Measurements from ENCODE around the gene EML6.
A peak's percentile ranks its signal among the peaks of the same experiment; 100 is the strongest.
"Not testable (repeated sequence)": the region's sequence is repeated elsewhere in the genome, so short reads cannot be mapped to it uniquely, and the experiment has no call there.

The EML6 gene

DNA sequence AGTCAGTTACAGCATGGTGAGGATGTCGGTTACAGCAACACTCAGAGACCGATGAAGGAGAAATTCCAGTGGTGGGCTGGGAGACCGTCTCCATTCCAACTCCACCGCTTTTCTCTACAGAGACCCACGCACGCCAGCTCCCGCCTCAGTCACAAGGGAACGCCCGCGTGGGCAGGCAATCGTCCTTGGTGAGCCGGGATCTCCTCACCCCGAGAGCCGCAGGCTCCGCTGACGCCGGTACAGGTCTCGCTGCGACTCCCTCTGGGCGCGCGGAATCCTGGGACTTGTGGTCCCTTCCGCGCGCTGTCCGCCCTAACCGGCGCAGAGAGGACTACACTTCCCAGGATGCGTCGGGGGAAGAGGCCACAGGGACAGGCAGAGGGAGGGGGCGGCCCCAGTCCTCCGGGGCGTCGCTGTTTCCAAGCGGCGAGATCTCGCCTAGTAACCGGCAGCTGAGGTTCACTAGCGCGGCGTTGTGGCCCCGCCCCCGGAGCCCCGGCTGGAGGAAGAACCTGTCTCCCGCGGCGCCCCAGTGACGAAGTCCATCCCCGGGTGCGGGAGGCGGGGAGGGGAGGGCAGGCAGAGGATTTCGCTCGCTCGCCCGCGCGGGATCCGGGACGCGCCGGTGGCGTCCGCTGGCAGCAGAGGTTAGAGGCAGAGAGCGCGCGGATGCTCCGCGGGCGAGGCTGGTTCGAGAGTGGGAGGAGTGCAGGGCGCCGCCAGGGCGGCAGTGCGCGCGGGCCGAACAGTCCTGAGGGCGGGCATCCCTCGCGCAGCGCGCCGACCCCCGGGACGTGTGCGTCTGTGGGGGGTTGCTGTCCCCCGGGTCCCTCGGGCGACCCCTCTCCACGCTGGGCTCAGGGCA is at the start of gene EML6:
Gene EML6, plus strand, starts transcription at position 532 of the 865 bp plus-strand sequence. CDS start 1,400 bp downstream, outside the sequence.
- peak; percentile 93 for DNase-seq (ENCODE audit: low read depth)

DNA sequence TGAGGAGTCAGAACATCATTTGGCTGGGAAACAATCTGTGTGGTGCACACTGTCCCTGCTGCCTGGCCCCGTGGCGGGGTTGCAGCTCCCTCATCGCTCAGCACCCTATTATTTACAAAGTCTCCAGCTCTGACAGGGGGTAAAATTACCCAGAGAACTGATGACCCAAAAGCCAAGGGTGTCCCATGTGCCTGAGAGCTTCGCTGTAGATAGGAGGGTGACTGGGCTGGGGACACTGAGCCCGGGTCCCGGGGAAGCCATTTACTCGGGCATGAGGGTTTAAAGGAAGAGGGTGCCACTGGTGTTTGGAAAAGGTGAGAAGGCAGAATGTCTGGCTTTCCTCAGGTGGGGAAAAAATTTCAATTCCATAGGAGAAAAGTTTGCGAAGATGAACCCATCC is 48.2 kb upstream of the EML6 start:
- no peak for DNase-seq (ENCODE audit: low read depth)

DNA sequence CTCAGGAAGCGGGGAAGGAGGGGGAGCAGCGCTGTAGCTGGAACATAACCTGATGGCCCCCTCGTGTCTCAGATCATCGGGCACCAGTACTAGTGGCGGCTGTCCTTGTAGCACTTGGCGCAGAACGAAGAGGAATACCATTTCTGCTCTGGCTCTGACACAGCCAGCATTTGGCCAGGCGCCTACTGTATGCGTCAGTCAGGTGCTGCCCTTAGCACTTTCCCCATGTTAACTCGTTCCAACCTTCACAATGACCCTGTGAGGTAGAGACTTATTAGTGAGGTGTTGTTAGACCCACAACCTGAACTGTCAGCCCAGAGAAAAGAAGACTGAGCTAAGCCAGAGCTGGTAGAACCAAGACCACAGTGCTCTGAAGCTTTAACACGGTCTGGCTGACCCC is 47.7 kb upstream of the EML6 start:
- no peak for DNase-seq (ENCODE audit: low read depth)

DNA sequence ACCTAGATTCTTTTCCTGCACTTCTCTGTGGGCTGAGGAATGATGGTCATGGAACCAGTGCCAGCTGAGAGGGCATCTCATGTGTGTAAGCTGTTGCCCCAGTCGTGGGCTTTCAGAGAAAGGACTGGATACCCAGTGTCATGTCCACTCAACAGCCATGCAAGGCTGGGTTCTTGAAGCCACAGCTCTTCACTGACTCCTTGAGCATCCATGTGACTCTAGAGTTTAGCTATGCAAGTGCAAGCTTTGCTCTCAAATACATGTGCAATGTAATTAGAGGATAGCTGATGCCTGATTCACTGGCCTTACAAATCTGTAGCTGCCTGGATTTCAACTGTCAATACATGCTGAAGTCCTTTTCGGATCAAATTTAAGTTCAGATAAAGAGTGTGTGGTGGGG is 46.8 kb upstream of the EML6 start:
- no peak for DNase-seq (ENCODE audit: low read depth)

DNA sequence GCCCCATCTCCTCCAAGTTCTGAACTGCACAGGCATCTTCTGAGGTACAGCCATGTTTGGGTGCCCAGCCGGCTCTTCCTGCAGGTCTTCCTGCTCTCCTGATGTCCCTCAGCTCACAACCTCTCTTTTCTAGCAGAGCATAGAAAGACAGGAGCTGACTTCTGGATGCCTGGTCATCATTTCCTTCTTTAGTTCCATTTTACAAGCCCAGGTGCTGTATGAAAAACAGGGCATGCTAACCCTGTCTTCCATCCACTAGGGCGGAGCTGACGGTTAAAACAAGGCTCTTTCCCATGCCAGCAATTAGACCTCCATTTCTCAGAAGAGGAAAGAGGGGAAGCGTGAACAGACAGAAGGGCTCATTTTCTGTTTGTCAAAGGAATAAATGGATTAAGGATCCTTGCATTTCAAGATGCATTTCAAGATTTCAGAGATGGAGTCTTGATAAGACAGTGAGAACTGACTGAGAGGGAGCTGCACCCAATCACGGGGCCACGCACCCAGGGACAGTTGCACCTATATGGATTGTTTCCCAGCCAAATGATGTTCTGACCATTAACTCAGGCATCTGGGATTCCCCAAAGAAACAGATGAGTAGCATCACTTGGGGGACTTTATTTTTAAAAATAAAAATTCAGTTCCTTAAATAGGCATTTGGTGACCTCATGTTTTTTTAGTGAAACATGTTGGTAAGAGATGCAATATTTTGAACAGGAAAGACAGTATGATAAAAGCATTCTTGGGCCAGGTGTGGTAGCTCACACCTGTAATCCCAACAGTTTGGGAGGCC is 45.8 kb upstream of the EML6 start:
- no peak for DNase-seq (ENCODE audit: low read depth)

DNA sequence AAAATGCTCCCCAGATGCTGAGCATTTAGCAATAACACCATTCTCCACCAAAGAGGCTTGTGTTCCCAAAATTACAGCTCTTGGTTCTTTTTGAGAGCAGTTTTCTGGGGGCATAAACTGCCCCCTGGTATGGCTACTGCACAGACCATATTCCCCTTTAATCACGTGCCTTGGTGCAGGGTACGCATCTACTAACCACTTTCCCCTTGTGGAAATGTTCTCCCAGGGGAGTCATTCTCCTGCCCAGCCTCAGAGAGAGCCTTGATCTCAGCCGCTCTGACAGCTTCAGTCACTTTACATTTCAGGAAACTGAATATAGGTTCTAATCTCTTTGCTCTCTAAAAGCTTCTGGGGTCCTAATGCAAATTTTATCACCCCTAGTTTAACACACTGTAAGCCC is 44.7 kb upstream of the EML6 start:
- DNase-seq (ENCODE audit: low read depth): no peak

DNA sequence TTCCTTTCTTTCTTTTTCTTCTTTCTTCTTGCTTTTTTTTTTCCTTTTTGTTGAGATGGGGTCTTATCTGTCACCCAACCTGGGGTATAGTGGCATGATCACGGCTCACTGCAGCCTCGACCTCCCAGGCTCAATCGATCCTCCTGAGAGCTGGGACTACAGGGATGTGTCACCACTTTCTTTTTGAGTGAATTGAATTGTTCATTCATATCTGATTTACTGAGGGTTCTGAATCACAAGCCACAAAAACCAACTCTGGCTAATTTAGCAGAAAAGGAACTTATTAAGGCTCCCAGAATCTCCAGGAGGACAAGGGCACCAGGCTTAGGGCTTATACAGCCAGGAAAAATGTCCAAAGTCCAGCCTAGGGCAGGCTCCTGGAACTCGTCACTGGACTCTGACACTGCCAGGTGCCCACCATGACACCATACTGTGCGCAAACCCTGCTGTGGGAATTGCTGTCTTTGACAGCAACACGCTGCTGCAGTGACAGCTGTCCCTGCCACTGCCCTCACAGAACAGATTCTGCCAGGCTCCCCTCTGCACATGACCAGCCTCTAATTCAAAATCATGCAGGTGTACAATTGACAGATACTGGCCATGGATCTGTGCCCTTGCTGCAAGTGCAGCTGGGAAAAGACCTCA is 42.9 kb upstream of the EML6 start:
- DNase-seq (ENCODE audit: low read depth): no peak

DNA sequence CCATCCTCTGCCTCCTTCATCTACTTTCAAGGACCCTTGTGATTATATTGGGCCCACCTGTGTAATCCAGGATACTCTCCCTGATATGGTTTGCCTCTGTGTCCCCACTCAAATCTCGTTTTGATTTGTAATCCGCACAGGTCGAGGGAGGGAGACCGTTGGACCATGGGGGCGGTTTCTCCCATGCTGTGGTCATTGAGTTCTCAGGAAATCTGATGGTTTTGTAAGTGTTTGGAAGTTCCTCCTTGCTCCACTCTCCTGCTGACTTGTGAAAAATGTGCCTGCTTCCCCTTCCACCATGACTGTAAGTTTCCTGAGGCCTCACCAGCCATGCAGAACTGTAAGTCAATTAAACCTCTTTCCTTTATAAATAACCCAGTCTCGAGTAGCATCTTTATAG is 42.0 kb upstream of the EML6 start:
- DNase-seq (ENCODE audit: low read depth): no peak

DNA sequence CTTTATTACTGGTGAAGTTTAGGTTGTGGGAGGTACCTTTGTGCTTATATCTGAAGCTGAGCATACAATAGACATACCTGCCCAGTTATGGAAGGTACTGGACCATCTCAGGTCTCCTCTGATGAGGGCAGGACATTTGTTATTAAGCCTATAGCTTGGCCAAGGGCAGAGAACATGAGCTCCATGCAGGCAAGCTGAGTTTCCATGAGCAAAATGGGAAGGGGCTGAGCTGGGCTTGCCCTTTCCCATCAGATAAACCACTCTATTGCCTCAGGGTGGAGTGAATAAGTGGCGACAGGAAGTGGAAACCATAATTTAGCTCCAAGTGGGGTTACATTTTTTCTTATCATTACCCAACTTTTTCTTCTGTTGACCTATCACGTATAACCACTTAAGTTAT is 39.9 kb upstream of the EML6 start:
- DNase-seq (ENCODE audit: low read depth): no peak

DNA sequence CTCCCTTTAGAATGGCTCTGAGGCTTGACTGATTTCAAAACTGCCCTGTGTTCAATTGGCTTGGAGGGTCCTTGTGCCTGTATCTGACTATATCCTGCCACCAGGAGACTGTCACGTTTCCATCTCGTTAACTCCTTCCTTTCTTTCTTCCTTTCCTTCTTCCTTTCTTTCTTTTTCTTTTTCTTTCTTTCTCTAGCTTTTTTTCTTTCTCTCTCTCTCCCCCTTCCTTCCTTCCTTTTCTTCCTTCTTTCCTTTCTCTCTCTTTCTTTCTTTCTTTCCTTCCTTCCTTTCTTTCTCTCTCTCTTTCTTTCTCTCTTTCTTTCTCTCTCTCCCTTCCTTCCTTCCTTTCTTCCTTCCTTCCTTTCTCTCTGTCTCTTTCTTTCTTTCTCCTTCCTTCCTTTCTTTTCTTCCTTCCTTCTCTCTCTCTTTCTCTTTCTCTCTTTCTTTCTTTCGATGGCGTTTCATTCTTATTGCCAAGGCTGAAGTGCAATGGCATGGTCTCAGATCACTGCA is 38.1 kb upstream of the EML6 start:
- DNase-seq (ENCODE audit: low read depth): no peak

DNA sequence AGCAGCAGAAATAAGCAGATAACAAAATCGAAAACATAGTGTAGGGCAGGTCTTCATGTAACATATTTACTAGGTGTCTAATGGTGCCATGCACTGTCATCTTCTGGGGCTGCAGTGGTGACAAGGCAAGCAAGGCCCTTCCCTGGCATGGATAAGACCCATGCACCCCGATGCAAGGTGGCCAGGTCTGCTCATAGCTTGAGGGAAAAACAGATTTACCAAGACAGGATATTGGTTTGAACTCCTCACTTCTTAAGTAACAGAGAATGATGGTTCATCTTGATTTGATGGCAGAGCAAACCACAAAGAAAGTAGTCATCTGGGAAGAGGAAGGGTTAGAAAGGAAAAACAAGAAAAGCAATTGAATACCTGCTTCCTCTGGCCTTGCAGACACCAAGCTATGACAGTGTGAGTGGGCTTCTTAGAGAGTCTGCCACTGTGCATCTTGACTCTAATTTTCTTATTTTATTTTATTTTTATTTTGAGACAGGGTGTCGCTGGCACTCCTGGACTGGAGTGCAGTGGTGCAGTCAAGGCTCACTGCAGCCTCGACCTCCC is 35.8 kb upstream of the EML6 start:
- DNase-seq (ENCODE audit: low read depth): no peak

DNA sequence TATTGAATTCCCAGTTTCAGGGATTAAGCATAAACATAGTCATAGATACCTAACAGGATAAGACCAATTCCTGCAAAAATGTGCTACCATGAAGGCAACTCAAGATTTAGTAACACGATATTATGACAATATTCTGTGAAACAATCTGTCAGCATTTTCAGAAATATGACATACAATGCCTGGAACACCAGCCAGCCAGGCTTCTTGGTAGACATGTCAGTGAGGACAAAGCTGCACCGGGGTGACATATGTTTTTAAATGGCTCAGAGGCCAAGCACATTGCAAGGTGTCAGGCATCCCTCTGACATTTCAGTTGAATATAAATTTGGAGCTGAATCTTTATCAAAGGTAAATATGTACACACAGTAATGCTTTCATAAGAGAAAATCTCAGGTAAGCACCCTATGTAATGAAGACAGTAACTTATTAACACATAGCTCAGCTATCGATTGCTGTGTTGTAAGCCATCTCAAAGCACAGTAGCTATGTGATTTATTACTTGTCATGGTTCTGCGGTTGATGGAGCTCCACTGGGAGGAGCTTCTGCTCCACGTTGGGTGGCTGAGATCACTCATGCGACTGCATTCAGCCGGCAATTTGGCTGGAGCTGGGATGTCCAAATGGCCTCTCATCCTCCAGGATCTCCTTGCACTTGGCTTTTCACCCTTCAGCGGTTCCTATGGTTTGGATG is 31.9 kb upstream of the EML6 start:
- DNase-seq (ENCODE audit: low read depth): no peak

DNA sequence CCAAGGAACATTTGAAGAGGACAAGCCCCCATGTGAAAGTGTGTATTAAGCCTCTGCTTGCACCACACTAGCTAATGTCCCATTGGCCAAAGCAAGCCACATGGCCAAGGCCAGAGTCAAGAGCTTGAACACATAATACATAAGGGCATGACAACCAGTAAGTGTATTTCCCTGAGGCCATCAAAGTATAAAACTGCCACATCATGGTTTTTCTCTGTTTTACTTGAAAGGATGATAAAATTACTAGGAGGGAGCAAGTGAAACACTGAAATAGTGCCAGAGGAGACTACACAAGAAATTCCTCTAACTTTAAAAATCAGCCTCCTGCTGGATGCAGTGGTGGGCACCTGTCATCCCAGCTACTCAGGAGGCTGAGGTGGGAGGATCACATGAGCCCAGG is 30.9 kb upstream of the EML6 start:
- no peak for DNase-seq (ENCODE audit: low read depth)

DNA sequence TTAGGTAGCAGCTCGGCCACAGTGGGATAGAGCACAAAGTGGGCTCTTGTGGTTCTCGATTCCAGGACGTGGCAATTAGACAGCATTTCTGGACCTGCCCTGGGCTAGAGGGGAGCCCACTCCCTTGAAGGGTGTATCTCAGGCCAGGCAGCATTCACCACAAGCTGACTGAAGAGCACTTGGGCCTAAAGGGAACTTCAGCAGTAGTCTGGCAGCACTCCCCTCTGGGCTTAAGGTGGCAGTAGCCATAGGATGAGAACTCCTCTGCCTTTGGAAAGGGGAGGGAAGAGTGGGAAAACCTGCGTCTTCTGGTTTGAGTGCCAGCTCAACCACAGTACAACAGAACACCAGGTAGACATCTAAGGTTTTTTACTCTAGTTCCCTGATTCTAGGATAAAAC is 28.1 kb upstream of the EML6 start:
- no peak for DNase-seq (ENCODE audit: low read depth)

DNA sequence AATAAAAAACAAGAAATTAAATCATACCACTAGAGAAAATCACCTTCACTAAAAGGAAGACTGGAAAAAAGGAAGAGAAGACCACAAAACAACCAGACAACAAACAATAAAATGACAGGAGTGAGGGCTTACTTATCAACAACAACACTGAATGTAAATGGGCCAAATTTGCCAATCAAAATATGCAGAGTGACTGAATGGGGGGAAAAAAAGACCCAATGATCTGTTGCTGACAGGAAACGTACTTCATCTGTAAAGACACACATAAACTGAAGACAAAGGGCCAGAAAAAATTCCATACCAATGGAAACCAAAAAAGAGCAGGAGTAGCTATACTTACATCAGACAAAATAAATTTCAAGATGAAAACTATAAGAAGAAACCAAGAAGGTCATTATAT is 25.5 kb upstream of the EML6 start:
- no peak for DNase-seq (ENCODE audit: low read depth)

DNA sequence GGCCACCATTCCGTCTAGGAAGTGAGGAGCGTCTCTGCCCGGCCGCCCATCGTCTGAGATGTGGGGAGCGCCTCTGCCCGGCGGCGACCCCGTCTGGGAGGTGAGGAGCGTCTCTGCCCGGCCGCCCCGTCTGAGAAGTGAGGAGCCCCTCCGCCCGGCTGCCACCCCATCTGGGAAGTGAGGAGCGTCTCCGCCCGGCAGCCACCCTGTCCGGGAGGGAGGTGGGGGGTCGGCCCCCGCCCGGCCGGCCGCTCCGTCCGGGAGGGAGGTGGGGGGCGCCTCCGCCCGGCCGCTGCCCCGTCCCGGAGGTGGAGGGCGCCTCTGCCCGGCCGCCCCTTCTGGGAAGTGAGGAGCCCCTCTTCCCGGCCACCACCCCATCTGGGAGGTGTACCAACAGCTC is 24.5 kb upstream of the EML6 start:
- not testable (repeated sequence) for DNase-seq (ENCODE audit: low read depth)

DNA sequence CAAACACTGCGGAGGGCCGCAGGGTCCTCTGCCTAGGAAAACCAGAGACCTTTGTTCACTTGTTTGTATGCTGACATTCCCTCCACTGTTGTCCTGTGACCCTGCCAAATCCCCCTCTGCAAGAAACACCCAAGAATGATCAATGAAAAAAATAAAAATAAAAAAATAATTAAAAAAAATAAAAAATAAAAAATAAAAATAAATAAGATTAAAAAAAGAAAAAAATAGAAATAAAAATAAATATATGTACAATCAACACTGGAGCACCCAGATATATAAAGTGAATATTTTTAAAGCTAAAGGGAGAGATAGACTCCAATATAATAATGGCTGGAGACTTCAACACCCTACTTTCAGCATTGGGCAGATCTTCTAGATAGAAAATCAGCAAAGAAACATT is 23.8 kb upstream of the EML6 start:
- no peak for DNase-seq (ENCODE audit: low read depth)

DNA sequence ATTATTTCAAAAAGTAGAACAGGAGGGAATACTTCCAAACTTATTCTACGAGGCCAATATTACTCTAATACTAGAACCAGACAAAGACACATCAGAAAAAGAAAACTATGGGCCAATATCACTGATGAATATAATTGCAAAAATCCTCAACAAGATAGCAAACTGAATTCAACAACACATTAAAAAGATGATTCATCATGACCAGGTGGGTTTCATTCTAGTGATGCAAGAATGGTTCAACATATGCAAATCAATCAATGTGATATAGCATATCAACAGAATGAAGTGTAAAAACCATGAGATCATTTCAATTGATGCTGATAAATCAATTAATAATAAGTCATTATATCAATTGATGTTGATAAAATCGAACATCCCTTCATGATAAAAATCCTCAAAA is 22.4 kb upstream of the EML6 start:
- no peak for DNase-seq (ENCODE audit: low read depth)

DNA sequence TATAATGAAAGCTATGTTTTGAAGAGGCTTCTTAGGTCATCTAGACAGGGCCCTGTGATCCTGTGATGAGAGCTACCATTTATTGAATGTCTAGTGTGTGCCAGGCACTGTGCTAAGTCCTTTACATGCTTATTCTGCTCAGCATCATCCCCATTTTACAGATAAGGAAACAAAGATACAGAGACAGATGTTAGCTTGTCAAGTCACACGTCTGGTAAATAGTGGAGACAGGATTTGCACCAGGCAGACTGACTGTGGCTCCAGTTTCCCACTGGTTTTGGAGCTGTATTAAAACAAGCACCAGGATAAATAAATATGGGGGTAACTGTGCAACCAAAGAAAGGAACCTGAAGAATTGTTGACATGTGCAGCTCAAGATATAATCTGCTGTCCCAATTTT is 19.2 kb upstream of the EML6 start:
- DNase-seq (ENCODE audit: low read depth): no peak

DNA sequence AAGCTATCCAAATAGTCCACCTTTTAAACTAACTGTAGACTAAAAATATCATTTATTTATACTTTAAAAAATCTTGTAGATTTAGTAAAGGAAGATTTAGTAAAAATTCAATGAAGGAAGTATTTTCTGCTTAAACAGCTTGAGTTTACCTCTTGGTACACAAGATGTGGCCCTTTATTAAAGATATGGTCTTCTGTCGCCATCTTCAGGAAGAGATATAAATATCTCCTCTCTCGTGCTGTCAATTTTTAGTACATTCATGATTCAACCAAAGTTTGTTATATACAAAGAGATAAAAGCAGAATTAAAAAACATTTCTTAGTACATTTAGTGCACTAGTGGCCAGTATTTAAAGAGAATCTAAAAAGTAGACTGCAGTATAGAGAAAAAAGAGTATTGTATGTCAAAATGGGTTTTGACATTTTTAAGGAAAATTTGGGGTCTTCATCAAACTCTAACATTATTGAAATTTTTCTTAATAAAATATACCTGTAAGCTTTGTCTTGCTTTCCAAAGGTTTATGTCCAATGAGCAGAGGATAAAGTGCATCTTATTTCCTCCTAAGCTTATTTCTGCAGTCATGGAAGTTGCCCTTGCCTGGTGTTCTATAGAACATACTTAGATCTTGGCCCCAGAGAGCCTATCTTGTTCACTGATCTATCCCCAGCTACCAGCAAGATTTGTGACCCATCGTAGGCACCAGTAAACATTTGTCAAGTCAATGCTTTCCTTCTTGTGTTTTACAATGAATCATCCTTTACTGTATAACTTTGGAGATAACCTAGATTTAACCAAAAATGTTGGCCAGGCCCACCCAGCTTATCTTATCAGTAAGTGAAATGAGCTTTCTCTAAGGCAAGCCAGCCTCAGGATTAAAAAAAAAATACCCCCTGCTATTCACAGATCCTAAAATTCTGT is 18.5 kb upstream of the EML6 start:
- DNase-seq (ENCODE audit: low read depth): no peak

DNA sequence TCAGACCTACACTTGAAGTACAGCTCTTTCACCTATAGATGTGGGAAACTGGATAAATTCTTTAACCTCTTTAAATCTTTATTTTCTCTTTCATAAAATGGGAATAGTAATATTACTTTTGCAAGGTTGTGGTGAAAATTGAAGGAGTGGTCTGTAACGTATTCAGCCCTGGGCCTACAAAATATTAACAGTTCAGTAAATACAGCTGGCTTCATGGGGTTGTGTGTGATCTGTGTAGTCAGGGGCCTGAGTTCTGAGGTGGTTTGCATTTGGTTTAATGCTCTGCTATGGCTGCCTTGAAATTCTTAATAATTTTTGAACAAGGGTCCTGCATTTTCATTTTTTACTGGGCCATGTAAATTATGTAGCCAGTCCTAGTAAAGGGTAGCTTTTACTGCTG is 16.8 kb upstream of the EML6 start:
- DNase-seq (ENCODE audit: low read depth): no peak
